ENCODE measurements around the gene TBXAS1.

TBXAS1 gene

DNA sequence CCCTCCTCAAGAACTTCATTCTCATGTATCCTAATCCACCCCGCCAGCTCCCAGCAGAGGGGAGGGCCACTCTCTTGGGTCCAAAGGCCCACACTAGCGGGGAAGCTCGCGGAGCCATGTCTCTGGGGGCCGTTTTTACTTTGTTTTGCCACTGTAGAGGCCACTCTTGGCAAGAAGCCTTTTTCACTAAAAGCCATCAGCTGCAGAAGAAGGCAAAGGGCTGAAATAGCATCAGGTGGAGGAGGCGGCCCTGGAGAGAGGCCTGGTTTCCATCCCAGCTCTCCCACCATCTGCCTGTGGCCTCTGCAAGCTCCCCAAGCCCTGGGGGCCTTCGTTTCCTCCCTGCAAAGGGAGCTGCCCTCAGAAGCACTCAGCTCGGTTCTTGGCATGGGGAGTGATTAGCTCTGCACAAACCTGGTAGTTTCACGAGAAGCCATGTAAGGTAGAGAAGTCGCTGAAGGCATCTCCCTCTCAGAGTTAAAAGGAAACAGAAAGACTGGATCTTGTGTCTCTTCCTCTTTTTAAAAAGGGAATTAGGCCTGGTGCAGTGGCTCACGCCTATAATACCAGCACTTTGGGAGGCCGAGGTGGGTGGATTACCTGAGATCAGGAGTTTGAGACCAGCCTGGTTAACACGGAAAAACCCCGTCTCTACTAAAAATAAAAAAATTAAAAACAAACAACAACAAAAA, 163.4 kb downstream of the TBXAS1 start:
- no peak overlapping the region for H3K27ac ChIP-seq
- TF ChIP-seq, protein P1, sequence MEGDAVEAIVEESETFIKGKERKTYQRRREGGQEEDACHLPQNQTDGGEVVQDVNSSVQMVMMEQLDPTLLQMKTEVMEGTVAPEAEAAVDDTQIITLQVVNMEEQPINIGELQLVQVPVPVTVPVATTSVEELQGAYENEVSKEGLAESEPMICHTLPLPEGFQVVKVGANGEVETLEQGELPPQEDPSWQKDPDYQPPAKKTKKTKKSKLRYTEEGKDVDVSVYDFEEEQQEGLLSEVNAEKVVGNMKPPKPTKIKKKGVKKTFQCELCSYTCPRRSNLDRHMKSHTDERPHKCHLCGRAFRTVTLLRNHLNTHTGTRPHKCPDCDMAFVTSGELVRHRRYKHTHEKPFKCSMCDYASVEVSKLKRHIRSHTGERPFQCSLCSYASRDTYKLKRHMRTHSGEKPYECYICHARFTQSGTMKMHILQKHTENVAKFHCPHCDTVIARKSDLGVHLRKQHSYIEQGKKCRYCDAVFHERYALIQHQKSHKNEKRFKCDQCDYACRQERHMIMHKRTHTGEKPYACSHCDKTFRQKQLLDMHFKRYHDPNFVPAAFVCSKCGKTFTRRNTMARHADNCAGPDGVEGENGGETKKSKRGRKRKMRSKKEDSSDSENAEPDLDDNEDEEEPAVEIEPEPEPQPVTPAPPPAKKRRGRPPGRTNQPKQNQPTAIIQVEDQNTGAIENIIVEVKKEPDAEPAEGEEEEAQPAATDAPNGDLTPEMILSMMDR (conservative IDR thresholded peaks at IDR 0.05), result no peak
- no peak for TF ChIP-seq ZFX (IDR thresholded peaks at IDR 0.05)

DNA sequence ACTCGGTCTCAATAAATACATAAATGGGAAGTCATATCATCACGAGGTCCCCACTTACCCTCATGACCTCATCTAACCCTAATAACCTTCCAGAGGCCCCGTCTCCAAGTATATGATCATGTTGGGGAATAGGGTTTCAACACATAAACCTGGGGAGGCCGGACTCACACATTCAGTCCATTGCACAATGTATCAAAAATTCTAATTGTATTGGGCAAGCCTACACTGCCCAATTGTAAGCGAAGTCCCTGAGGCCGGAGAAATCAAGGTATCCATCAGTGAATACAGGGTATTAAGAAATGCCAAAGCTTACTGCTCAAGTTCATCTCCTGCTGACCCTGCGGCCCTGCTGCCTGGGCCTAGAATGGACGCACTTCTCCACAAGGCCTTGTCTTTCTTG, 164.1 kb downstream of the TBXAS1 start:
- TF ChIP-seq ZFX (IDR thresholded peaks at IDR 0.05), result no peak
- TF ChIP-seq, protein P1 (conservative IDR thresholded peaks at IDR 0.05), result no peak
- no peak overlapping the region for H3K27ac ChIP-seq

DNA sequence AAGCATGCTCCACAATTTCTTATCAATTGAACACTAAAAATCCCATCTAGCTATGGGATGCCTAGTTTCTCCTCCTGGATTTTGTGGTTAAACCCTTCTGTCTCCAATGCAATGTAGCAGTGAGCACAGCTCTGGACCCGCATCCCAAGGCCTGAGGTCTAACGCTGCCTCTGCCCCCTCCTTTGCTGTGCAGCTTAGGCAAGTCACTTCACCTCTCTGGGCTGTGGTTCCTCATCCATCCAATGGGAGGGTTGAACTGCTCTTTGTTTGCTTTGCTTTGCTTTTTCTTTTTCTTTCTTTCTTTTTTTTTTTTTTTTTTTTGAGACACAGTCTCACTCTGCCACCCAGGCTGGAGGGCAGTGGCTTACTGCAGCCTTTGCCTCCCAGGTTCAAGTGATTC, 164.5 kb downstream of the TBXAS1 start:
- no peak for TF ChIP-seq ZFX (IDR thresholded peaks at IDR 0.05)
- TF ChIP-seq, protein P1 (conservative IDR thresholded peaks at IDR 0.05), result no peak
- H3K27ac ChIP-seq, result no peak overlapping the region

DNA sequence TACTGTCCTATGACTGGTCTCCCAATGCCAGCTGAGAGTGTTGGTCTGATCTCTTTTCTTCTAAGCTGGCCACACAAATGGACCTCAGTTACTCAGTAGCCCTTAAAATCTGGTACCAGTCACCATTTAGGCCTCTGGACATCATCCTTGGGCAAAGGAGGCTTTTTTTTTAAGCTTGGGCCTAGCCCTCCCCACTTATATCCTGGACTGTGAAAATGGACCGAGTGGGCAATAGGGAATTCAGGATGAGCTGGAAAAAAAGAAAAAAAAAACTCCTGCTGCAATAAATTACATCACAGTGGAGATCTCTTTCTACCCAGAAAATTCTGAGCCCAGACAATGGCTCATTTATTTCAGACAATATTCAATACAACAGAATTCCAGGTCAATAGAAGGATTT, 165.3 kb downstream of the TBXAS1 start:
- TF ChIP-seq, protein P1 (conservative IDR thresholded peaks at IDR 0.05), result no peak
- no peak for TF ChIP-seq ZFX (IDR thresholded peaks at IDR 0.05)
- H3K27ac ChIP-seq, result no peak overlapping the region

DNA sequence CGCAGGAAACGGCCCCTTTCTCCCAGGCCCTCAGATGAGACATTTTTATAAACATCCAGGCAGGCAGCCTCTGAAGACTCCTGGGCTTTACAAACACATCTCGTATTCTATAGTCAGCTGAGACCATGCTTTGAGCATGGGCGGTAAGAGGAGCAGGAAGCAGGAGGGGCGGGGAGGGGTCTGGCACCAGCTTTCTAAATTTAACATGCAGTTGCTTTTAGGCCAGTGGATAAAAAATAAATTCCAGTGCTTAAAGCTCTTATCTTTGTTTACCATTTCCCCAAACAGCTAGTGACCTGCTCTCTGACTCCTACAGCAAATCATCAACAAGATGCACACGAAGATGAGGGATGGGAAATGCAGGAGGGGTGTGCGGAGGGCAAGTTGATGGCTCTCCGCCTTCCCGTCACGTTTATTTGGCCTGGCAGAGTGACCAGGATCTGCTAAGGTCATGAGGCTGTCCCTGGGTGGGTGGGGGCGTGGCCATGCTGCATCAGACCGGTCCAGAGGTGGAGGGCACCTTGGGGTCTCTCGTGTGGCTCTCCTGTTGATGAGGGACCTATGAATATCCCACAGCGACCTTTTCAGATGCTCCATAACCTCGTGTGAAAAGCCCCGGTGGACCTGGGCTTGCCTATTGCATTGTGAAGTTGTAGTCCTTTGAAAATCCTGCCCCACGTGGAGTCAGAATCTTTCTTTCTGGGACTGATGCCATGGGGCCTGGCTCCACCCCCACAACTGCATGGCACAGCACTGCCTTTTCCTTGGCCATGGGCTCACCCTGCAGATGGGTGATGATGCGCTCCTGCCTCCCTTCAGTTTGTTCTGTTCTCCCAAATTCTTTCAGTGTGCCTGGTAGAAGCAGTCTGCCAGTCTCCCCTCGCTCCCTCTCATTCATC, 166.2 kb downstream of the TBXAS1 start:
- H3K27ac ChIP-seq, result no peak overlapping the region
- no peak for TF ChIP-seq ZFX (IDR thresholded peaks at IDR 0.05)
- TF ChIP-seq, protein P1 (conservative IDR thresholded peaks at IDR 0.05), result no peak

DNA sequence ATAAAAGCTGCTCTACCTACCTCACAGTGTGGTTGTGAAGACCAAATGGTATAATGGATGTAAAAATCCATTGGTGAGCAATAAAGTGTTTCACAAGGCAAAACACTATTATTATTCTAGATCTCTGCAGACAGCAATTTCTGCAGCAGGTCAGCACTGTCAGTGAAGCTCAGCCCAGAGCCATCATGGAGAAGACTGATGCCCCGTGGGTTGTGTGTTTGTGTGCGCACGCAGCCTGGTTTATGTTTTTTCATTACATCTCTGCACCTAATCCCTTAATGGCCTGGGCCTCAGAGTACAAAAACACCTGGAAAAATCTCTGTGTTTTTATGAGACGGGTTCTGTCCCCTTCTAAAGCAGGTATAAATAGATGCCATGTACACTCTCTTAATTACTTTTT, 169.5 kb downstream of the TBXAS1 start:
- no peak overlapping the region for H3K27ac ChIP-seq
- no peak for TF ChIP-seq ZFX (IDR thresholded peaks at IDR 0.05)

DNA sequence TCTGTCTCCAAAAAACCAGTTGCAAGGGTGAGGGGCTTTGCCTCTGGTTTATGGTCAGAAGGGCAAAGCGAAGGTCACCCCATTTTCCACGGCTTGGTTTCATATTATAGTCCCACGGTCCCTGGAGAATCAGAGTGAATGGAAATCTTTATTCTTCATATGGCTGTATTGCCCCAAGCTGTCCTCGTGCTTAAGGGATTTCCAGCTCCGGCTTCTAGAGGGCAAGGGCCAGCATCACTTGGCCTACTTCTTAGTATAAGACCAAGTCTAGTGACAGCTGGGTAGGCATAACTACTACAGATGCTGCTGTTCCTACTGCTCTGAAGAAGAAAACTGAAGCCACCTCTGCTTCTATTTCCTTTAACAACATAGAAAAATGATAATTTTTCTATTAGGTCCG, 170.5 kb downstream of the TBXAS1 start:
- TF ChIP-seq, protein P1 (conservative IDR thresholded peaks at IDR 0.05), result no peak
- TF ChIP-seq ZFX (IDR thresholded peaks at IDR 0.05), result no peak
- no peak overlapping the region for H3K27ac ChIP-seq
